ENCODE measurements around the gene KMT5C.

The KMT5C gene

DNA sequence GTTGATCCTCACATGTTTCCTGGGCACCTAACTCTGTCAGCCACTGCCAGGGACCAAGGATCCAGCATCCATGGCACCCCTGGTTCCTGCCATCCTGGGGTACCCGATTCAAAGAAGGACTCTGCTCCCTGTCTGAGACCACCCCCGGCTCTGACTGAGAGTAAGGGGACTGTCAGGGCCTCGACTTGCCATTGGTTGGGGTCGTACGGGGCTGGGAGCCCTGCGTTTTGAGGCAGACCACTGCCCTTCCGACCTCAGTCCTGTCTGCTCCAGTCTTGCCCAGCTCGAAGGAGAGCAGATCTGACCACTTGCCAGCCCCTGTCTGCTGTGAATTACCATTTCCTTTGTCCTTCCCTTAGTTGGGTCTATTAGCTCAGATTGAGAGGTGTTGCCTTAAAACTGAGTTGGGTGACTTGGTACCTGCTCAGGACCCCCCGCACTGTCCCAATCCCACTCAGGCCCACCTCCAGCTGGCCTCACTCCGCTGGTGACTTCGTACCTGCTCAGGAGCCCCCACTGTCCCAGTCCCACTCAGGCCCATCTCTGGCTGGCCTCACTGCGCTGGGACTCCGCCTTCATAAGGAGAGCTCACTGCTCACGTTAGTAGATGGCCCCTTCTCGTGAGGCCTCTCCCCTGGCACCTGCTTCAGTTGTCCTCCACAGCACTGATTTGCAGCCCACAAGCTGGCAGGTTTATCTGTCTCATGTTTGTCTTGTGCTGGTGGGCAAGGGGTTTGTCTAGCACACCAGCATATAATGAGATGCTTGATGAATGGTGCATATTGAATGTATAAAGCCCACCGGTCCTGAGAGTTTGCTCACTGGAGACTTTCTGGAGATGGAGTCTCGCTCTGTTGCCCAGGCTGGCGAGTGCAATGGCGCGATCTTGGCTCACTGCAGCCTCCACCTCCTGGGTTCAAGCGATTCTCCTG, 50.0 kb downstream of the KMT5C start:
- DNase-seq, result no peak

DNA sequence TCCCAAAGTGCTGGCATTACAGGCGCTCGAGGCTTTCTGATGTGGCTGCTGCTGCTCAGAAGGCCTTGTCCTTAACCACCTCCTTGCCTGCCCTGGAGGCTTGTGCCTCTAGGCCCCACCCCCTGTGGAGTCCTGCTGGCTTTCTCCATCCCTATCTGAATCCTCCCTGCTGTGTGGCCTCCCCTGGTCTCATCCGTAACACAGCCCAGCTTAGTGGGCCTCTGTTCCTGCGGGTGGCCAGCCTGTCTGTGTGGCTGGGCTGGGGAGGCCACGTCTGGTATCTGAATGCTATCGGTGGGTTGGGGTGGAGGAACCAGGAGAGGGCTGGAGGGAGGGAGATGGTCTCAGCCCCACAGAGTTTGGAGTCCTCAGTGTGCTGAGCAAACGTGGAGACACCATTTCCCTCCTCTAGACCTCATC, 50.8 kb downstream of the KMT5C start:
- no peak for DNase-seq

DNA sequence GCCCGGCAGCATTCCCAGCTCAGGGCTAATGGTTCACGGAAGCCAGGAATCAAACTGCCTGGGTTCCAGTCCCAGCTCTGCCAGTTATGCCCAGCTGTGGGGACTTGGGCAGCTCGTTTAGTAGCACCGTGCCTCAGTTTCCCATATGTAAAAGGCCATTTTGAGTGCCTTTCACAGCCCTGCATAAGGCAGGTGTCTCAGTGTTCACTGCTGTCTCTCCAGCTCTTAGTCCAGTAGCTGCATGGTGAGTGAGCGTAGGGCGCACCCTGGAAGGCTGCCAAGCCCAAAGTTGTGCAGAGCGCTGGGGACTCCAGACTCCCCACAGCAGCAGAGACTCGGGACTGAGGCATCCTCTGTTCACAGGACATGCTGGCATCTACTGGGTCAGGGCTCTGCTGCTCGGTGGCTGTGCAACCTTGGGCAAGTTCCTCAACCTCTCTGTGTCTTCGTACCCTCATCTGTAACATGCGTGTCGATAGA, 51.6 kb downstream of the KMT5C start:
- DNase-seq, result no peak

DNA sequence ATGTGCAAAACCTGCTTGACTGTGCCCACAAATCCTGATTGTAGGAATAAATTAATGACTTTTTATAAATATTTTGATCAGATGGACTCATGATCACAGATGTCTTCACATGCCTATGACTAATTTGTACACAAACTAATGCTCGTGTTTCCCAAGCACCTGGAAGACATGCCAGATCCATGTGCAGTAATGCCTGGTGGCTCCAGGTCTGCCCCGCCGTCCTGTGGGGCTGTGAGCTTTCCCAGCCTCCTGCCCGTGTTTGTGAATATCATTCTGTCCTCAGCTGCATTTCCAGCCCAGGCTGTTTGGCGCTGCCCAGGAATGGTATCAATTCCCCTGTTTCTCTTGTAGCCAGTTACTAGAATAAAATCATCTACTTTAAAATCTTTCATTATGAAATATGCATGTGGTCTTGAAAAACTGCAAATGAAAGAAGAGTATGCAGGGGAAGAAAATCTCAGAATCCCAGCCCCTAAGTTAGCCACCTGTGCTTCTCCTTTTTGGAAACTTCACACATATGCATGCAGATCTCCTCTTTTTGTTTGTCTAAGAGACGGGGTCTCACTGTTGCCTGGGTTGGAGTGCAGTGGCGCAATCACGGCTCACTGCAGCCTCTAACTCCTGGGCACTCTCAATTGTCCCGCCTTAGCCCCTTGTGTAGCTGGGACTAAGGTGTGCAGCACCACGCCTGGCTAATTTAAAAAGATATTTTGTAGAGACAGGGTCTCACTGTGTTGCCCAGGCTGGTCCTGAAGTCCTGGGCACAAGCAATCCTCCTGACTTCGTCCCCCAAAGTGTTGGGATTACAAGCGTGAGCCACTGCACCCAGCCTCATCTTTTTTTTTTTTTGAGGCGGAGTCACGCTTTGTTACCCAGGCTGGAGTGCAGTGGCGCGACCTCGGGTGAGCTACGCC, 52.3 kb downstream of the KMT5C start:
- DNase-seq, result no peak

DNA sequence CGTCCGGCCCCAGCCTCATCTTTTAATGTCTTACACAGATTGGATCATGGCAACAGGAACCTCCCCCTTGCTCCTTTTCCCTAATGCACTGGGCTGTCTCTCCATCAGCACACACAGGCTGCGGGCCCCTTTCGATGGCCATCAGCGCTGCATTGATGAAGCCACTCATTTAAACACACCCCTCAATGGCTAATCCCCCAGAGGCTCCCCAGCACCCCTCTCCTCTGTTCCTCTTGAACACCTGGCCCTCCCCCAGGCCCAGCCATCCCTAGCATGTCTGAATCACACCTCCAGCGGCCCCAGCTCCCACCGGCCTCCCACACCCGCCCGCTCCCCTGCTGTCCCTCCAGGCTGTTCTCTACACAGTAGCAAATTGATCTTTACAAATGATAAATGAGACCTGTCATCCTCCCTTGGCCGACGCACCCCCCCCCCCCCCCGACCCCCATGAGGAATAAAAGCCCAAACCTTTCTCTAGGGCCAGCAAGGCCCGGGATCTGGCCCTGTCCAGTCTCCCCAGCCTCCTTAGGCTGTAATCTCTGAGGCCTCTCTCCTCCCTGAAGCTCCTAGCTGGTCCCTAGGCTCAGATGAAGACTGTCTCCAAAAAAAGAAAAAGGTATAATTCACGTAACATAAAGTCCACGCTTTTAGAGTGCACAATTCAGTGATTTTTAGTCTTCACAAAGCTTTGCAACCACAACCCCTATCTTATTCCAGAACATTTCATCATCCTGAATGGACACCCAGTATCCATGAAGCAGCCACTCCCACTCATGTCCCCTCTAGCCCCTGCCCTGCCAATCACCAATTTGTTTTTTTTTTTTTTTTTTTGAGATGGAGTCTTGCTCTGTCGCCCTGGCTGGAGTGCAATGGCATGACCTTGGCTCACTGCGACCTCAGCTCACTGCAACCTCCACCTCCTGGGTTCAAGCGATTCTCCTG, 53.4 kb downstream of the KMT5C start:
- no peak for DNase-seq
